SK-N-SH treated with all-trans-retinoic acid at 6 μM for 48 hours (cell line): ENCODE measurements around the gene AP2M1.

ENCODE experiments used
- ARNTL ChIP-seq: fragments of 450-650 bp; formaldehyde crosslinking; IDR thresholded peaks from 2 replicates; pipeline ENCODE4 v1.5.0; 2020; ENCODE audit warnings: low read depth, mild to moderate bottlenecking, moderate library complexity, borderline replicate concordance
- CREB5 ChIP-seq: fragments of 250-450 bp; sonication (Bioruptor Pico); IDR thresholded peaks from 2 replicates; pipeline ENCODE4 v1.5.1; 2020; ENCODE audit warnings: low read depth, mild to moderate bottlenecking, moderate library complexity
- GLIS3 ChIP-seq: fragments of 250-450 bp; sonication (Bioruptor Pico); IDR thresholded peaks from 2 replicates; pipeline ENCODE4 v1.5.0; 2020; ENCODE audit warnings: mild to moderate bottlenecking, moderate library complexity
- SNAI2 ChIP-seq: fragments of 250-450 bp; sonication (Bioruptor Pico); IDR thresholded peaks from 2 replicates; pipeline ENCODE4 v1.5.0; 2020; ENCODE audit warnings: mild to moderate bottlenecking, moderate library complexity
- TOX ChIP-seq: fragments of 250-450 bp; sonication (Bioruptor Pico); IDR thresholded peaks from 2 replicates; pipeline ENCODE4 v1.8.0; 2021; ENCODE audit warnings: mild to moderate bottlenecking, moderate library complexity, borderline replicate concordance
- ZC3H10 ChIP-seq: fragments of 250-450 bp; sonication (Bioruptor Pico); IDR thresholded peaks from 2 replicates; pipeline ENCODE4 v1.5.1; 2021; ENCODE audit warnings: mild to moderate bottlenecking, moderate library complexity
- ZFP3 ChIP-seq: fragments of 250-450 bp; sonication (Bioruptor Pico); IDR thresholded peaks from 2 replicates; pipeline ENCODE4 v1.5.0; 2020; ENCODE audit warnings: mild to moderate bottlenecking, moderate library complexity
- ZFP30 ChIP-seq: fragments of 450-650 bp; formaldehyde crosslinking; IDR thresholded peaks from 2 replicates; pipeline ENCODE4 v1.5.0; 2022; ENCODE audit warnings: mild to moderate bottlenecking, moderate library complexity
- TF ChIP-seq, protein P1 (sequence below): fragments of 250-450 bp; sonication (Bioruptor Pico); IDR thresholded peaks from 2 replicates; pipeline ENCODE4 v1.8.0; 2020; ENCODE audit warnings: mild to moderate bottlenecking, moderate library complexity, borderline replicate concordance

GRCh38 chr3:184144505-184144904 lies 30.1 kb upstream of the AP2M1 start:
- TF ChIP-seq TOX (CRISPR knock-in tag) (no peak), ARNTL (CRISPR knock-in tag) (no peak), ZFP3 (CRISPR knock-in tag) (no peak), GLIS3 (CRISPR knock-in tag) (no peak), SNAI2 (CRISPR knock-in tag) (no peak), ZFP30 (no peak), ZC3H10 (CRISPR knock-in tag) (no peak), CREB5 (CRISPR knock-in tag) (no peak)
- TF ChIP-seq, protein P1, sequence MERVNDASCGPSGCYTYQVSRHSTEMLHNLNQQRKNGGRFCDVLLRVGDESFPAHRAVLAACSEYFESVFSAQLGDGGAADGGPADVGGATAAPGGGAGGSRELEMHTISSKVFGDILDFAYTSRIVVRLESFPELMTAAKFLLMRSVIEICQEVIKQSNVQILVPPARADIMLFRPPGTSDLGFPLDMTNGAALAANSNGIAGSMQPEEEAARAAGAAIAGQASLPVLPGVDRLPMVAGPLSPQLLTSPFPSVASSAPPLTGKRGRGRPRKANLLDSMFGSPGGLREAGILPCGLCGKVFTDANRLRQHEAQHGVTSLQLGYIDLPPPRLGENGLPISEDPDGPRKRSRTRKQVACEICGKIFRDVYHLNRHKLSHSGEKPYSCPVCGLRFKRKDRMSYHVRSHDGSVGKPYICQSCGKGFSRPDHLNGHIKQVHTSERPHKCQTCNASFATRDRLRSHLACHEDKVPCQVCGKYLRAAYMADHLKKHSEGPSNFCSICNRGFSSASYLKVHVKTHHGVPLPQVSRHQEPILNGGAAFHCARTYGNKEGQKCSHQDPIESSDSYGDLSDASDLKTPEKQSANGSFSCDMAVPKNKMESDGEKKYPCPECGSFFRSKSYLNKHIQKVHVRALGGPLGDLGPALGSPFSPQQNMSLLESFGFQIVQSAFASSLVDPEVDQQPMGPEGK, result no peak
